ENCODE measurements around the gene LSAMP. TPM values are rescaled to one million over a fixed set of nuclear protein-coding genes. Genes with fewer than 3 reads are reported as not detected.

Gene LSAMP
- polyA plus RNA-seq, 2 of the 4 experiments (the other 2 are of a cell fraction): 0.12 to 0.53 TPM

- no peak for TF ChIP-seq JUNB (IDR thresholded peaks at IDR 0.05)
- TF ChIP-seq ZFP36 (IDR thresholded peaks at IDR 0.05; ENCODE audit: borderline replicate concordance, partially characterized antibody): no peak
- TF ChIP-seq HES2 (IDR thresholded peaks at IDR 0.05): no peak
- DNase-seq (ENCODE audit: low read depth in 1 of 2, low spot score in 1 of 2): no peak
- H3K4me3 ChIP-seq: no peak overlapping the region
- POLR2A ChIA-PET: no interaction called here
- H3K4me2 ChIP-seq: no peak overlapping the region
- no peaks in the 10 kb centered on the region for H3K9me3 ChIP-seq
- H3K27ac ChIP-seq: no peak overlapping the region
- H3K4me1 ChIP-seq: no peaks in the 10 kb centered on the region
- no peak for FAIRE-seq
- no peak for ATAC-seq
- 28% methylated on average over 2 of the region's 2 CpGs for WGBS (ENCODE audit: missing lambda C conversion rate)
- CTCF ChIA-PET: interaction anchor here (0.9 kb wide), 1 partner anchor 58 kb away, joined by 3 read pairs; no protein-coding TSS in a partner anchor
Observed at GRCh38 chr3:116322750-116323375, 122.4 kb downstream of the LSAMP start.

- H3K27ac ChIP-seq: no peak overlapping the region
- no peak for DNase-seq (ENCODE audit: low read depth in 1 of 2, low spot score in 1 of 2)
- no peaks in the 10 kb centered on the region for H3K9me3 ChIP-seq
- no peak for ATAC-seq
- no peak overlapping the region for H3K4me3 ChIP-seq
- TF ChIP-seq USF2 (IDR thresholded peaks at IDR 0.05) (no peak), EHMT2 (IDR thresholded peaks at IDR 0.05; ENCODE audit: low read depth) (no peak), ZFP36 (IDR thresholded peaks at IDR 0.05; ENCODE audit: borderline replicate concordance, partially characterized antibody) (no peak), RFX5 (IDR thresholded peaks at IDR 0.05) (no peak), RARB (CRISPR knock-in tag; IDR thresholded peaks at IDR 0.05) (no peak), KDM5A (IDR thresholded peaks at IDR 0.05) (no peak), HEYL (CRISPR knock-in tag; IDR thresholded peaks at IDR 0.05) (no peak)
- no peak overlapping the region for H3K4me2 ChIP-seq
- CTCF ChIA-PET: no interaction called here
- WGBS (ENCODE audit: missing lambda C conversion rate): 34% methylated on average over 1 of the region's 1 CpG
- POLR2A ChIA-PET: no interaction called here
- H3K4me1 ChIP-seq: no peaks in the 10 kb centered on the region
- no peak for FAIRE-seq
Observed at GRCh38 chr3:116318370-116318769, 126.9 kb downstream of the LSAMP start.

- ATAC-seq: no peak
- no peaks in the 10 kb centered on the region for H3K9me3 ChIP-seq
- 29% methylated on average over 3 of the region's 3 CpGs for WGBS (ENCODE audit: missing lambda C conversion rate)
- no peak for TF ChIP-seq PHF8 (IDR thresholded peaks at IDR 0.05; ENCODE audit: borderline replicate concordance, low read depth)
- no peak overlapping the region for H3K4me2 ChIP-seq
- no peaks in the 10 kb centered on the region for H3K4me1 ChIP-seq
- no peak for DNase-seq (ENCODE audit: low read depth in 1 of 2, low spot score in 1 of 2)
- CTCF ChIA-PET: no interaction called here
- no peak for FAIRE-seq
- no peak overlapping the region for H3K27ac ChIP-seq
- POLR2A ChIA-PET: no interaction called here
- H3K4me3 ChIP-seq: no peak overlapping the region
Observed at GRCh38 chr3:116316771-116317170, 128.5 kb downstream of the LSAMP start.

- WGBS (ENCODE audit: missing lambda C conversion rate): 20% methylated on average over 3 of the region's 3 CpGs
Observed at GRCh38 chr3:116314476-116314875, 130.8 kb downstream of the LSAMP start.

More at GRCh38 chr3:116314476-116314875, 130.8 kb downstream of the LSAMP start:
- Histone ChIP-seq H3K27ac (no peak overlapping the region), H3K9me3 (no peaks in the 10 kb centered on the region), H3K4me3 (no peak overlapping the region), H3K4me1 (no peaks in the 10 kb centered on the region), H3K4me2 (no peak overlapping the region)
- FAIRE-seq: no peak
- no peak for ATAC-seq
- no peak for TF ChIP-seq PBX3 (IDR thresholded peaks at IDR 0.05)
- no peak for TF ChIP-seq REST (IDR thresholded peaks at IDR 0.05)
- TF ChIP-seq ZNF302 (CRISPR knock-in tag; IDR thresholded peaks at IDR 0.05): no peak
- TF ChIP-seq MAX (IDR thresholded peaks at IDR 0.05): no peak
- TF ChIP-seq PHF8 (IDR thresholded peaks at IDR 0.05; ENCODE audit: borderline replicate concordance, low read depth): no peak
- no peak for TF ChIP-seq ZFP36 (IDR thresholded peaks at IDR 0.05; ENCODE audit: borderline replicate concordance, partially characterized antibody)
- TF ChIP-seq HMGXB4 (CRISPR knock-in tag; IDR thresholded peaks at IDR 0.05; ENCODE audit: borderline replicate concordance): no peak
- TF ChIP-seq TP53 (CRISPR knock-in tag; IDR thresholded peaks at IDR 0.05): no peak
- TF ChIP-seq POLR2AphosphoS2 (conservative IDR thresholded peaks at IDR 0.05; ENCODE audit: low read length): no peak
- TF ChIP-seq GATA3 (IDR thresholded peaks at IDR 0.05; ENCODE audit: borderline replicate concordance): no peak
- no peak for TF ChIP-seq MYC (IDR thresholded peaks at IDR 0.05; ENCODE audit: borderline replicate concordance, low read length)
- TF ChIP-seq CHD2 (IDR thresholded peaks at IDR 0.05; ENCODE audit: low read length, partially characterized antibody): no peak
- no peak for TF ChIP-seq EP300 (IDR thresholded peaks at IDR 0.05)
- ChIA-PET POLR2A (no interaction called here), CTCF (no interaction called here)
- DNase-seq (ENCODE audit: low read depth in 1 of 2, low spot score in 1 of 2): no peak
